ENCODE results near the gene CBX5. TPM values are rescaled to one million over a fixed set of nuclear protein-coding genes. Genes with fewer than 3 reads are reported as not detected.

The CBX5 gene
- total and polyA plus RNA-seq, 12 donors: 13.4 to 53.5 (median 49.1) TPM

DNA sequence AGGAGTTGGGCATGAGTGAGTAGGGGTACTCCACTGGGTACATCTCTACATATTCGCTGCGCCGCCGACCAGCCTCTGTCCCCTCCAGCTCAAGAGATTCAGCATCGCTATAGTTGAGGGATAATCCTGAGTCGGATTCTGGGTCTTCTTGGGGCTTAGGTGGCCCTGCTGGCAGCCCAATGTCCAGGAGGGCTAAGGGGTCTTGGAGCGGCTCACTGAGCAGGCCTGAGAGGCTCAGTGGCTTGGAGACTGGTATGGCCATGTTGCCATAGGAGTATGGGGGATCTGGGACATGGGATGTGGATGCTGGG lies 13.0 kb upstream of the CBX5 start:
- Histone ChIP-seq H3K27ac (no peak overlapping the region), H3K27me3 (no peaks in the 10 kb centered on the region), H3K36me3 (peaks cover 0 to 29% (median 9%) of the 10 kb centered on the region in 9 donors), H3K4me3 (no peak overlapping the region), H3K4me1 (peaks cover 0 to 21% (median 0%) of the 10 kb centered on the region in 9 donors), H3K9me3 (no peaks in the 10 kb centered on the region)
- TF ChIP-seq, protein P1, sequence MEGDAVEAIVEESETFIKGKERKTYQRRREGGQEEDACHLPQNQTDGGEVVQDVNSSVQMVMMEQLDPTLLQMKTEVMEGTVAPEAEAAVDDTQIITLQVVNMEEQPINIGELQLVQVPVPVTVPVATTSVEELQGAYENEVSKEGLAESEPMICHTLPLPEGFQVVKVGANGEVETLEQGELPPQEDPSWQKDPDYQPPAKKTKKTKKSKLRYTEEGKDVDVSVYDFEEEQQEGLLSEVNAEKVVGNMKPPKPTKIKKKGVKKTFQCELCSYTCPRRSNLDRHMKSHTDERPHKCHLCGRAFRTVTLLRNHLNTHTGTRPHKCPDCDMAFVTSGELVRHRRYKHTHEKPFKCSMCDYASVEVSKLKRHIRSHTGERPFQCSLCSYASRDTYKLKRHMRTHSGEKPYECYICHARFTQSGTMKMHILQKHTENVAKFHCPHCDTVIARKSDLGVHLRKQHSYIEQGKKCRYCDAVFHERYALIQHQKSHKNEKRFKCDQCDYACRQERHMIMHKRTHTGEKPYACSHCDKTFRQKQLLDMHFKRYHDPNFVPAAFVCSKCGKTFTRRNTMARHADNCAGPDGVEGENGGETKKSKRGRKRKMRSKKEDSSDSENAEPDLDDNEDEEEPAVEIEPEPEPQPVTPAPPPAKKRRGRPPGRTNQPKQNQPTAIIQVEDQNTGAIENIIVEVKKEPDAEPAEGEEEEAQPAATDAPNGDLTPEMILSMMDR (IDR thresholded peaks at IDR 0.05): no peak
- intact Hi-C loops (cut with DNase I): loop anchor here in 7 of 10 donors (5.0 to 10.0 kb wide), 4 partner anchors 34 to 72 kb away; partner anchors contain the start of genes GPR84 (in 7 of the 7) and COPZ1 (in 1 of the 7)
- DNase-seq (no peak), ATAC-seq (no peak)
- WGBS, 2 donors: 97 to 99% methylated on average over 7 of the region's 7 CpGs

DNA sequence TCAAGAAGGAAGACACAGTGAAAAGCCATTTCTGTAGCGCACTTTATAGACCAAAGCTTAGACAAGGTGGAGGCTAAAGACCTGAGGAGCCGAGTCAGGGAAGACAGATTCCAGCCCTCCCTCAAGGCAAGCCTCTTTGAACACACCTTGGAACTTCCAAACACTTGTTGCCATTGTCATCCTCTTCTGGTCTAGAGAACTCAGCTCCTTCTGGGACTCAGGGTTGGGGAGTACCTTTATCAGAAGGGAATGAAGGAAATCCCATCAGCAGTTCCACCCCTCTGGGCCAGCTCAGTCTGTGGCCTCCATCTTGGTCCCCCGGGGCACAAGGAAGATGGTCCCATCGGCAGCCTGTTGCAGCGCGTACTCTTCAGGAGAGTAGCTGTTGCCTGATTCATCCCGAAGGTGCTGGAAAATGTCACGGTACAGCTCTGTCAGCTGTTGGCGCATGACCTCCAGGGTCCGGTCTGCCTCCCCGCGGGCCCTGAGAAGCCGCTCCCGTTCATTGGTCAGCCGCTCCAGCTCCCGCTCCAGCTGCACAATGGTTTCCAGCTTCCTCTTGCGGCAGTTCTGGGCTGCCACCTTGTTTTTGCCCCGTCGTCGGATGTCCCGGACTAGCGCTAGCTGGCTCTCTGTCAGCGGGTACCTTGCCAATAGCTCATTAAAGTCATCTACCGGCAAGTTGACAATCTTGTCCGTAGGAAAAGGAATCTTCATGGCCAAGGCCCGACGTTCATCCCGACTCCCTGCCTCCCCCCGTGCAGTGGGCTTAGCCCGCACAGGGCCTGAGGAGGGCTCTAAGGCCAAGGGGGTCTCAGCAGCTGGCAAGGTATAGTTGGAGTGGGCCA lies 12.4 kb upstream of the CBX5 start:
- Histone ChIP-seq H3K27ac (no peak overlapping the region), H3K27me3 (no peaks in the 10 kb centered on the region), H3K9me3 (no peaks in the 10 kb centered on the region), H3K4me1 (peaks cover 0 to 26% (median 2%) of the 10 kb centered on the region in 9 donors), H3K4me3 (no peak overlapping the region), H3K36me3 (peaks cover 0 to 35% (median 14%) of the 10 kb centered on the region in 9 donors)
- no peak for DNase-seq
- WGBS, 2 donors: 77 to 86% methylated on average over 30 of the region's 30 CpGs
- intact Hi-C loops (cut with DNase I): loop anchor here in 7 of 10 donors (5.0 to 10.0 kb wide), 4 partner anchors 35 to 72 kb away; partner anchors contain the start of genes GPR84 (in 7 of the 7) and COPZ1 (in 1 of the 7)
- TF ChIP-seq, protein P1 (IDR thresholded peaks at IDR 0.05): no peak
- ATAC-seq: peak in 2 of 8 donors; percentile 14 to 35

DNA sequence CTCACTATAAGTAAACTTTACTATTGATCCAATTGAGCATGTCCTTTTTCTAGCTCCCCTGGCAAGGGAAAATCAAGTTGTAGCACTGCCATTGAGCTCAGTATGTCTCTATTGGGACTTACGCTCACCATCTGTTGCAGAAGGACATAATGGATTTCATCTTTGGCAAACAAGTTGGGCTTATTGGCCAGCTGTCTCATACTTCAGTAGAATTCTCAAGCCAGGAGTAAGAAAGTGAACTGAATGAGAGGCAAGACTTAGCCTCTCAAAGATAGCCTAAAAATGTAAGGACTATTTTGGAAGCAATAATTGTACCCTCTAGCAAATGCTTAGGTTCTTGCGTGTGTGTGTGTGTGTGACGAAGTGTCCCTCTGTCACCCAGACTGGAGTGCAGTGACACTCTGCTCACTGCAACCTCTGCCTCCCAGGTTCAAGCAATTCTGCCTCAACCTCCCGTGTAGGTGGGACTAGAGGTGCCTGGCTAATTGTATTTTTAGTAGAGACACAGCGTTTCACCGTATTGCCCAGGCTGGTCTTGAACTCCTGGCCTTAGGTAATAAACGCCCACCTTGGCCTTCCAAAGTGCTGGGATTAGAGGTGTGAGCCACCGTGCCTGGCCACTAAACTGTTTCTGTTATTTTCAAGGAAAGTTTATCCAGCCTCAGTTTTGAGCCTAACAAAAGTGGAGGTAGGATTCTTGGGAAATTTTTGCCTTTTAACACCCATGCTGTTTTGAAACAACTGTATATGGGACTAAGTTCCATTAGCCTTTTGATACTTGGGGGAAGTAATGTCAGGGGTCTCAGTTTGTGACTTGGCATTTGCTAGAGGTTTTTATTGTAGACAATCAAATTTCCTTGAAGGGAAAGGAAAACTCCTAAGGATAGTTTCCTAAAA lies 7.6 kb upstream of the CBX5 start:
- TF ChIP-seq, protein P1 (IDR thresholded peaks at IDR 0.05): no peak
- peak overlapping the region in 1 of 10 donors; percentile 6 for H3K27ac ChIP-seq
- peaks cover 0 to 80% (median 48%) of the 10 kb centered on the region in 9 donors for H3K36me3 ChIP-seq
- DNase-seq (no peak), ATAC-seq (peak in 2 of 8 donors; percentile 2 to 5)
- H3K4me1 ChIP-seq: peaks cover 17 to 67% (median 44%) of the 10 kb centered on the region in 9 donors
- H3K9me3 ChIP-seq: no peaks in the 10 kb centered on the region
- 68 to 70% methylated on average over 8 of the region's 8 CpGs for WGBS, 2 donors
- no peak overlapping the region for H3K4me3 ChIP-seq
- intact Hi-C loops (cut with DNase I): loop anchor here in 2 of 10 donors (5.0 to 10.0 kb wide), 3 partner anchors 35 to 77 kb away; partner anchors contain the start of gene GPR84 (in 1 of the 2)
- H3K27me3 ChIP-seq: no peaks in the 10 kb centered on the region

Measured in heart right ventricle (tissue), 16 donors.